GM23248 (cell line): ENCODE measurements around the gene TAOK3. TPM values are rescaled to one million over a fixed set of nuclear protein-coding genes. Genes with fewer than 3 reads are reported as not detected.
"Not testable (repeated sequence)": the region's sequence is repeated elsewhere in the genome, so short reads cannot be mapped to it uniquely, and the experiment has no call there.

Source experiments
- DNase-seq: peaks from one replicate; pipeline ENCODE4 v3.0.0-alpha.2; 2015
- H2AFZ ChIP-seq: fragments of 200-600 bp; sonication (generic); 2 replicates; pipeline ENCODE4 v1.6.1; 2016; ENCODE audit warnings: antibody characterized with exemption
- H3F3A ChIP-seq: fragments of 200-600 bp; sonication (generic); 2 replicates; pipeline ENCODE4 v1.6.1; 2016; ENCODE audit warnings: mild to moderate bottlenecking, antibody characterized with exemption, mixed run types; ENCODE audit not compliant: insufficient read depth
- H3K27ac ChIP-seq: fragments of 200-600 bp; sonication (generic); 2 replicates; pipeline ENCODE4 v1.5.1; 2016; ENCODE audit warnings: mild to moderate bottlenecking
- H3K27me3 ChIP-seq: fragments of 200-600 bp; sonication (generic); replicated peaks from 2 replicates; pipeline ENCODE4 v1.6.1; 2016; ENCODE audit warnings: mild to moderate bottlenecking; ENCODE audit not compliant: insufficient read depth
- H3K36me3 ChIP-seq: fragments of 200-600 bp; sonication (generic); 2 replicates; pipeline ENCODE4 v1.6.1; 2016; ENCODE audit warnings: low read depth, mild to moderate bottlenecking
- H3K4me1 ChIP-seq: fragments of 200-600 bp; sonication (generic); 2 replicates; pipeline ENCODE4 v1.6.1; 2016; ENCODE audit warnings: mild to moderate bottlenecking; ENCODE audit not compliant: insufficient read depth
- H3K4me2 ChIP-seq: fragments of 200-600 bp; sonication (generic); one replicate; pipeline ENCODE4 v1.6.1; 2016; ENCODE audit warnings: mild to moderate bottlenecking; ENCODE audit not compliant: unreplicated experiment
- H3K4me3 ChIP-seq: fragments of 200-600 bp; sonication (generic); 2 replicates; pipeline ENCODE4 v1.5.1; 2016; ENCODE audit warnings: mild to moderate bottlenecking
- H3K79me2 ChIP-seq: fragments of 200-600 bp; sonication (generic); 2 replicates; pipeline ENCODE4 v1.6.1; 2016; ENCODE audit warnings: mild to moderate bottlenecking; ENCODE audit not compliant: insufficient read depth
- H3K9ac ChIP-seq: fragments of 200-600 bp; sonication (generic); 2 replicates; pipeline ENCODE4 v1.6.1; 2016; ENCODE audit warnings: mild to moderate bottlenecking
- H3K9me2 ChIP-seq: fragments of 200-600 bp; sonication (generic); 2 replicates; pipeline ENCODE4 v1.6.1; 2016; ENCODE audit warnings: mixed run types, mild to moderate bottlenecking, moderate library complexity; ENCODE audit not compliant: insufficient read depth
- H3K9me3 ChIP-seq: fragments of 200-600 bp; sonication (generic); one replicate; pipeline ENCODE4 v1.6.1; 2017; ENCODE audit warnings: low read depth
- H4K20me1 ChIP-seq: fragments of 200-600 bp; sonication (generic); 2 replicates; pipeline ENCODE4 v1.6.0; 2016; ENCODE audit not compliant: insufficient read depth
- EZH2 ChIP-seq: fragments of 200-600 bp; sonication (generic); IDR thresholded peaks from 2 replicates; pipeline ENCODE4 v1.6.1; 2018; ENCODE audit warnings: antibody characterized with exemption, mild to moderate bottlenecking; ENCODE audit not compliant: insufficient read depth, poor library complexity, severe bottlenecking
- EZH2phosphoT487 ChIP-seq: fragments of 200-600 bp; sonication (generic); IDR thresholded peaks from 2 replicates; pipeline ENCODE4 v1.6.1; 2018; ENCODE audit warnings: antibody characterized with exemption, moderate library complexity, mild to moderate bottlenecking, low read depth; ENCODE audit not compliant: insufficient read depth
- WGBS, 2 experiments: methylation state at CpG; one replicate each; pipeline ENCODE4 v1.1.6; 2015 to 2017; ENCODE audit warnings: low lambda C conversion rate in 2 of 2, low coverage in 1 of 2; ENCODE audit errors: missing lambda C conversion rate in 2 of 2; 5-methylcytosine and 5-hydroxymethylcytosine counted together
- in situ Hi-C: fragments of 300-500 bp; cut with MboI; formaldehyde crosslinking; loops from 2 replicates; pipeline ENCODE4 v1.15.0; 2020
- polyA plus RNA-seq: library from polyadenylated mRNA; unstranded; fragments of >200 nt; fragmentation: Nextera tagmentation; extraction: Ambion mirVana; gene quantifications from 2 replicates; pipeline ENCODE4 v1.2.1, GENCODE V29; 2016
- total RNA-seq: library from RNA; depleted of rRNA; stranded (reverse); fragments of >200 nt; shearing (Covaris generic); gene quantifications from 2 replicates; pipeline ENCODE4 v1.2.3, GENCODE V29; 2014

TAOK3 gene
- total and polyA plus RNA-seq, 2 experiments from 2014 or later = 17.8 to 49.8 TPM

- in situ Hi-C loops = loop anchor here (10.0 kb wide), 1 partner anchor 995 kb away; no protein-coding TSS in a partner anchor
- WGBS, 2 experiments = 94 to 100% methylated on average over 2 of the region's 2 CpGs
- H3K27ac ChIP-seq = no peak overlapping the region
Measured at GRCh38 chr12:118409834-118410233, 37.1 kb upstream of the TAOK3 start.

GRCh38 chr12:118408241-118408640 is 35.5 kb upstream of the TAOK3 start:
- Histone ChIP-seq H3K36me3 (peaks cover 39% of the 10 kb centered on the region), H3F3A (peaks cover 12% of the 10 kb centered on the region; the same call in 1 of the 2 replicates)
- H4K20me1 ChIP-seq, H3K79me2 ChIP-seq, H3K9me2 ChIP-seq, H3K4me1 ChIP-seq, DNase-seq, H2AFZ ChIP-seq, H3K27ac ChIP-seq, H3K27me3 ChIP-seq, H3K9ac ChIP-seq, H3K4me3 ChIP-seq, H3K9me3 ChIP-seq, H3K4me2 ChIP-seq: not testable (repeated sequence)
- 81 to 85% methylated on average over 8 of the region's 8 CpGs for WGBS, 2 experiments
- in situ Hi-C loops = loop anchor here (10.0 kb wide), 1 partner anchor 997 kb away; no protein-coding TSS in a partner anchor

More at GRCh38 chr12:118409834-118410233, 37.1 kb upstream of the TAOK3 start:
- no peaks in the 10 kb centered on the region for H3K27me3 ChIP-seq
- no peak overlapping the region for H2AFZ ChIP-seq
- H3K36me3 ChIP-seq = peaks cover 35% of the 10 kb centered on the region
- H3K9ac ChIP-seq = no peak overlapping the region
- H4K20me1 ChIP-seq = no peaks in the 10 kb centered on the region
- no peaks in the 10 kb centered on the region for H3K9me3 ChIP-seq
- H3K4me1 ChIP-seq = no peaks in the 10 kb centered on the region
- TF ChIP-seq EZH2 (no peak), EZH2phosphoT487 (no peak)
- H3K79me2 ChIP-seq = no peaks in the 10 kb centered on the region
- no peaks in the 10 kb centered on the region for H3K9me2 ChIP-seq
- H3K4me2 ChIP-seq = no peak overlapping the region
- DNase-seq = no peak
- peaks cover 6% of the 10 kb centered on the region; the same call in 1 of the 2 replicates for H3F3A ChIP-seq
- H3K4me3 ChIP-seq = no peak overlapping the region

GRCh38 chr12:118404876-118405521 is 32.3 kb upstream of the TAOK3 start:
- peak; percentile 79 for DNase-seq
- in situ Hi-C loops = loop anchor here (10.0 kb wide), 1 partner anchor 1000 kb away; no protein-coding TSS in a partner anchor
- WGBS, 2 experiments = 38 to 42% methylated on average over 4 of the region's 4 CpGs

GRCh38 chr12:118402251-118402650 is 29.5 kb upstream of the TAOK3 start:
- Histone ChIP-seq H3F3A (peaks cover 39% of the 10 kb centered on the region), H4K20me1 (no peaks in the 10 kb centered on the region), H3K27me3 (no peaks in the 10 kb centered on the region), H3K27ac (peak overlapping the region; percentile 76), H3K36me3 (peaks cover 20% of the 10 kb centered on the region), H3K4me2 (peak overlapping the region; percentile 57), H3K4me3 (peak overlapping the region; percentile 16; the same call in 1 of the 2 replicates), H3K4me1 (peaks cover 10% of the 10 kb centered on the region), H3K9me3 (no peaks in the 10 kb centered on the region), H3K79me2 (0 out of 2 replicates have a peak, but pooled peaks cover 3% of the 10 kb centered on the region), H3K9me2 (no peaks in the 10 kb centered on the region), H3K9ac (peak overlapping the region; percentile 69), H2AFZ (no peak overlapping the region)
- in situ Hi-C loops = loop anchor here (10.0 kb wide), 1 partner anchor 1003 kb away; no protein-coding TSS in a partner anchor
- TF ChIP-seq EZH2phosphoT487 (no peak), EZH2 (no peak)
- peak; percentile 97 for DNase-seq
- 0 to 3% methylated on average over 6 of the region's 6 CpGs for WGBS, 2 experiments

More at GRCh38 chr12:118404876-118405521, 32.3 kb upstream of the TAOK3 start:
- Histone ChIP-seq H3K9me2 (no peaks in the 10 kb centered on the region), H3K4me1 (peaks cover 10% of the 10 kb centered on the region), H4K20me1 (no peaks in the 10 kb centered on the region), H3F3A (peaks cover 39% of the 10 kb centered on the region), H3K9me3 (no peaks in the 10 kb centered on the region), H2AFZ (no peak overlapping the region), H3K36me3 (peaks cover 23% of the 10 kb centered on the region), H3K79me2 (no peaks in the 10 kb centered on the region), H3K4me3 (no peak overlapping the region), H3K9ac (no peak overlapping the region), H3K27ac (no peak overlapping the region), H3K27me3 (no peaks in the 10 kb centered on the region), H3K4me2 (no peak overlapping the region)
- no peak for TF ChIP-seq EZH2
- no peak for TF ChIP-seq EZH2phosphoT487
